Stimulated activated CD4-positive, alpha-beta T cell treated with anti-CD3 and anti-CD28 coated beads, Interleukin-4, amount 100 ng/mL, for 24 hours (primary cell): ENCODE results near the gene RNF166.

Experiments used
- DNase-seq: peaks from one replicate; pipeline ENCODE4 v3.0.0-alpha.2; 2020

Gene RNF166

DNA sequence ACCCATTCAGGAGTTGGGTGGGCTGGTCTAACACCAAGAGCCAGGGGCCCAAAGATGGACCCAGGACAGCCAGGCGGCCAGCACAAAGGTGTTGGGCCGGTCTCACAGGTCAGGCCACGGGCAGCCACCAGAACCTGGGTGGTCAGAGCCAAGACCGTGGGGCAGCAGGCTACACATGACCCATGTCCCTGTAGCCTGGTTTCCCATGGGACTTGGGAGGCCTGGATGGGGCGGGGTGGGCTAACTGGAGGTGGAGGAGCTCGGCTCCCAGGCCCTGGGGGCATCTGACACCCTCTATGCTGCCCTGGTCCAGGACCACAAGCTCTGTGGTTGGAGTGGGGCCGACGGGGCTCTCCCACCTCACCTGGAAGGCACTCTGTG lies 17.3 kb upstream of the RNF166 start:
- no peak for DNase-seq

DNA sequence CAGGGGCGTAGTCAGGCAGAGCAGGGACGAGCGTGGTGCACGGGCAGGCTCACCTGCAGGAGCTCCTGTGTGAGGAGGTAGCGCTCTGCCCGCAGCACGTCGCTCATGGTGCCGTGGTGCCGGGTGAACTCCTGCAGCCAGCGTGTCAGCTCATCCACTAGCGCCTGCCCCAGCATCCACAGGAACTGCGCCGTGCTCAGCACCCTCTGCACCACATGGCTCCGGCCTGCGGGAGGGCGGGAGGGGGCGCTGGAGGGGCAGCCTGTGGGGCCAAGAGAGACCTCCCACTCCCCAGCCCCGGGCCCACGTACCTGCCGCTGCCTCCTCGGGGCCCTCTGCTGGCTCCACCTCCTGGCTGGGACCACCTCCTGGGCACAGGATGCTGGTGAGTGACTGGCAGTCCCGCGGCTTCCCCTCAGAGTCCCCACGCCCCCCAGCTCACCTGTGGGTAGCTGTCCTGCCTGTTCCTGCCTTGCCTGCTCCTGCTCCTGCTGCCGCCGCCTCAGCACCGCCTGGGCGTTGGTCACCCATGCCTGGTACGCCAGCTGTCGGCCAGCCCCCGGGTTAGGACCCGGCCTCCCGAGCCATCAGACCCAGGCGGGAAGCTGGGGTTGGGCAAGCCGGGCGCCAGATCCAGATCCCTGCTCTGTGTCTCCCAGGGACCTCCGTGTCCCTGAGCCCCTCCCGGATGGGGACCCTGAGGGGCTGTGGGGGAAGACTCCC lies 16.7 kb upstream of the RNF166 start:
- no peak for DNase-seq

DNA sequence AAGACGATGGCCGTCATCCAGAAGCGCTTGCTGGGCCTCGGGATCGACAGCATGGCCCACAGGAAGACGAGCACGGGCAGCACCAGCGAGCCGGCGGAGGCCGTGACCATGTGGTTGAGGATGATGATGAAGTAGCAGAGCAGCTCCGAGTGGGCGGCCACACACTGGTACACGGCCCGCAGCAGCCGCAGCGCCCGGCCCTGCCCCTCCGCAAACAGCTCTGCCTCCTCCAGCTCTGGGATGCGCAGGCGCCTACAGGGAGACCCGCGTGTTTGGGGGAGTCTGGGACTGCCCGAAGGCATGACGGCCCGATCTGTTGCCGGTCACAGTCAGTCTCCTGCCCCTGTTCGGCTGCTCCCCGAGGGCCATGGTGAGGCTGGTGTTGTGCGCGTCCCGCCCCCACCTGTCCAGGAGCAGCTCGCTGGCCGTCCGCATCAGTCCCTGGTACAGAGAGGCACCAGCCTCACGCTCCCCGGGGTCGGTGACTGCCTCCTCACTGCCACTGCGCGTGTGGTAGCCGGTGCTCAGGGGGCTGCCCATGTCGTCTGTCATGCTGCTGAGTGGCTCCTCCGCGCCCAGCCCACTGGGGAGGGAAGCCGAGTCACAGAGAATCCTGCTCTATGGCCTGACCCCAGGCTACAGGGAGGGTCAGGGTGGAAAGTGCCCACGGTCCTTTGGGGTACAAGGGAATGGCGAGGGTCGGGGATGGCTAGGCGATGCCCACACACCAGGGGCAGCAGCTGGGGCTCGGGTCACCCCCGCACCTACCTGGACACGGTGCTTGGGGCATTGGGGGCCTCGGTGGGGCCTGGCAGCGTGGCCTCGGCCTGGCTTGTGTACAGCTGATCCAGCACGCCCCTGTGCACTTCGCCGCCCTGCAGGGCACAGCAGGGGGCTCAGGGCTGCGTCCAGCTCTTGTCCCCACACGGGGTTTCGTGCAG lies 15.9 kb upstream of the RNF166 start:
- no peak for DNase-seq

DNA sequence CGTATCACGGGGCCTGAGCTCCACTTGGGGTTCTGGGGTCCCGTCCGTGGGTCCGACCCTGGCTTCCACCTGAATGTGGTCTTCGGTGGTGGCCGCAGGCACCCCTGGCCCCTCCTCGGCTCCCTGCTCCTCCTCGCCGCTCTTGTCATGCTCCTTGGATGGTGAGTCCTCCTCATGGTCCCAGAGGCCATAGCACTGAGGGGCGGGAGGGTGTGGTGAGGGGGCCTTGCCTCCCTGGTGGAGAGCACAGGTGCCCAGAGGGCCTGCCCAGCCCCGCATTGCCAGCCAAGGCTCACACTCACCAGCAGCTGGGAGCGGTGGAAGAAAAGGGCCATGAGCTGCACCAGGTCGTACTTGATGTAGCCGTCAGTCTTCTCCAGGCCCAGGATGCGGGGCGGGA lies 15.0 kb upstream of the RNF166 start:
- no peak for DNase-seq

DNA sequence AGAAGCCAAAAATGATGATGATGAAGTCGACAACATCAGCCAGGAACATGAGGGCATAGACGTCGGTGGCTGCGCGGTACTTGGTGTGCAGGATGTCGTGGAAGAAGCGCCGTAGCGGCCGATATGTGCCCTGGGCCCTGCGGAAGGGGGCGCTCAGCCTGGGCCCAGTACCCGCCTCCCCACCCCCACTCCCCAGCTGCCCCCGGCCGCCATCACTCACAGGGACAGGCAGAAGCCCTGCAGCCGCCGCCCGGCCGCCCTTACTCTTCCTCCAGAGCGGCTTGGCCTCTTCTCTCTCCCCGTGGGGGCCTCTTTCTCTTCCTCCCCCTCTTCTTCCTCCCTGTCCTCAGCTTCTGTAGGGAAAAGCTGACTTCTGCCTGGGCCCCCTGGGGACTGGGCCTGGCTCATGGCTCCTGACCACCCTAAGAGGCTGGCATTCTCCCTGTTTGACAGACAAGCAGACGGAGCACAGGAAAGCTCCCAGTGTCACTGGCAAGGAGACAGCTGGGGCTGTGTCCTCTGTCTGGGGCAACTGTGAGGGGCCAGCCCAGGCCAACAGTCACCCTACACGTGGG lies 14.3 kb upstream of the RNF166 start:
- no peak for DNase-seq

DNA sequence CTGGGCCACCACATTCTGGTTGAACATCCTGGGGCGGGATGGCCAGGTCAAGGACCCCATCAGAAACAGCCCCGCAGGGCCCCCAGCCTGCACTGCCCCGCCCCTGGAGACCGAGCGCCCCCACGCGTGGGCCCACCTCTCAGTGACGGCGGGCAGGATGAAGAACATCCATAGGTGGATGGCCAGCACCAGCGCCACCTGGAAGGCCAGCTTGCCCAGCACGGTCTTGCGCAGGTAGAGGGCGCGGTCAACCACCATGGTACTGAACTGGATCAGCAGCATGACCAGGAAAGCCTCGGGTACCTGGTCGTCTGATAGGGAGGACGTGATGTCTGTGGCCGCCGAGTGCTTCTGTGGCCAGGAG lies 13.7 kb upstream of the RNF166 start:
- no peak for DNase-seq

DNA sequence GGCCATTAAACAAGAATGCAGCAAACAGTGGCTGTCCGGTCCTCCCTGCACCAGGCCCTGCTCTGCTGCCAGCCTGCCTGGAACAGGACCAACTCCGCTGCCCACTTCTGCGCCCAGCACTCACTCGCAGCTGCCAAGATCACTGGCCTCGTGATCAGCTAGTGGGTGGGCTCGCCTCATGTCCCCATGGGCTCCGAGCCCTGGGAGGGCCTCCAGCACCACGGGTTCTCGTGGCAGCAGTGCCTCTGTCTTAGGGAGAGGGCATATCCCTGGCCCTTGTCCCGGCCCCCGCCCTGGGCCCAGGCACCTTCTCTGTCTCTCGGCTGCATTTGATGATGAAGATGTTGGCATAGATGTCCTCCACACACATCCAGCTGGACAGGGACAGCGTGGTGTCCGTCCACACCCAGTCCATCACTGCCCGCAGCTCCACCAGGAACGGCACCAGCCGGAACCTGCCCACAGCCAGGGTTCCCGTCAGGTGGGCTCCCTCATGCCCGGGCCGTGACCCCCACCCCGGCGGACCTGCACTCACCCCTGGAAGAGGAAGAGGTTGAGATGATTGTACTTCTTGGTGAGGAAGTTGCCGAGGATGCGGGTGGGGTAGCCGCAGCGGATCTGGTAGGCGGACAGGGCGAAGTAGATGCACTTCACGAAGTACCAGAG lies 13.2 kb upstream of the RNF166 start:
- no peak for DNase-seq

DNA sequence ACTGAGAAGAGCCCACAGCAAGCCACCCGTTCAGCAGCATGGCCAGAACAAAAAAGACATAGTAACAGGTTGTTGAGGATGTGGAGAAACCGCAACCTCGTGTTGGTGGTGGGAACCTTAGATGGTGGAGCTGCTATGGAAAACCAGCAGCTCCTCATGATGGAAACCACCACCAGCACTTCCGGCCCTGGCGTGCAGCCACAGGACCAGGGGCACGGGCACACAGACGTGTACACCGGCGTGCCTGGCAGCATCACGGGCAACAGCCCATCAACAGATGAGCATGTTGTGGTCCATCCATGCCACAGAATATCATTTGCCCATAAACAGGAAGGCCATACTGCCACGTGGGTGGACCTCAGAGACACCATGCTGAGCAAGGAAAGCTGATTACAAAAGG lies 12.0 kb upstream of the RNF166 start:
- no peak for DNase-seq

DNA sequence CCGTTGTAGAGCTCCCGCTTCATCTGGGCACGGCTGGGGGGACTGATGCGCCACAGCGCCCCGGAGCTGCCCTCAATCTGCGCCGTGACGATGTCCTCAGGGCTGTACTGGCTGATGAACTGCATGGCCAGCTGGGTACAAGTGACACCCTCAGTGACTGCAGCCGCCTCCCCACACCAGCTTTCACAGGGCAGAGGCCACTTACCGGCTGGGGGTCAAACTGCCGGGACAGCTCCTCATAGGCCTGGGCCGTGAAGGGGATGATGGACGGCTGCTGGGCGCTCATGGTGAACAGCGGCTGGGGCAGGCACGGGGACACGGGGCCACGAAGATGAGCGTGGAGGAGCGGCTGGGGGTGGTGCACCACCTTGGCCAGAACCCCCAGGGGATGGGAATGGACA lies 10.4 kb upstream of the RNF166 start:
- no peak for DNase-seq

DNA sequence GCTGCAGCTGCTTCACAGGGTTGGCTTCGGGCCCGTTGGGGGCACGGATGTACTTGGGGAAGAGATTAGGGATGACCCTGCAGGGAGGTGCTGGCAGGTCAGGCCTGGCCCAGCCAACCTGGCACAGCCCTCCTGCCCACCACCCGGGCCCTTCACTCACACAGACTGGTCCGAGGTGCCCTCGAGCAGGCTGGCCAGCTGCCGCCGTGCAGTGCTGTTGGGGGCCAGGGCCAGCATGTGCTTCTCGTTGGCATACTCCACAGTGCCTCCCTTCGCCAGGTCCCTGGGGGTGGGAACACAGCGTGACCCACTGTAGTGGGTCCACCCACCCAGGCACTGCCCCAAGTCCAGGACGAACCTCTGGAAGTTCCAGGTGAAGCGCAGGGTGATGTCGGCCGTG lies 10.0 kb upstream of the RNF166 start:
- DNase-seq, result no peak

DNA sequence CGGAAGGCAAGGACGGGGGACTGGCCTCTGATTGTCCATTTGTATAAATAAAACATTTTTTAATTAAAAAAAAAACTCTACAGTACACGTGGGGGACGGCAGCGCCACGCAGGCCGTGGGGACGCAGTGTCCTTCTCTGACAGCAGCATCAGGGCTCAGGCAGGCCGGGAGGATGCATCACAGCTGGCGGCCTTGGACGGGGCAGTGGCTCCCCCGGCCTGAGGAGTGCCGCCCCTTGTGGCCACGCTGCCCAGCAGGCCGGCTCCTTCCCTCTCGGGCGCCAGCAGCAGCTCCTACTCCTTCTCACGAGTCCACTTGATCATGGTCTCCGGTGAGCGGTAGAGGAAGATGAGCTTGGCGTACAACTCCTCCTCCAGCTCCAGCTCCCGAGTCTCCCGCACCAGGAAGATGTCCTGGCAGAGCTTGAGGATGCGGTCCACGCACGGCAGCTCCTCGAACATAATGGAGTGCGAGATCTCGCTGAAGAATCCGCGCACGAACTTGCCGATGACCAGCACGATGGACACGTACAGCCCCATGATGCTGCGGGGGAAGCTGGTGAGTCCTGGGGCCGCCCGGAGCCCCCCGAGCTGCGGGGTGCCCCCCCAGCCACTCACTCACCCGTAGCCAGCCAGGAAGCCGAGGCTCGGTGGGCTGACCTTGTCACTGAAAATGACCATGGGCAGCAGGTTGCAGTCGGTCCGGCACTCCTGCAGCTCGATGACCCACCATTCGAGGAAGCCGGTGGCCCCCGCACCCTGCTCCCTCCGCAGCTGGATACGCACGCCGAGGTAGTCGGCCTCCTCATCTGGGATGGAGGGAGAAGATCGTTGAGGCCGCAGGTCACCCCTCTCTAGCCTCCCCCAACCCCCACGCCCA lies 9.3 kb upstream of the RNF166 start:
- DNase-seq, result no peak

DNA sequence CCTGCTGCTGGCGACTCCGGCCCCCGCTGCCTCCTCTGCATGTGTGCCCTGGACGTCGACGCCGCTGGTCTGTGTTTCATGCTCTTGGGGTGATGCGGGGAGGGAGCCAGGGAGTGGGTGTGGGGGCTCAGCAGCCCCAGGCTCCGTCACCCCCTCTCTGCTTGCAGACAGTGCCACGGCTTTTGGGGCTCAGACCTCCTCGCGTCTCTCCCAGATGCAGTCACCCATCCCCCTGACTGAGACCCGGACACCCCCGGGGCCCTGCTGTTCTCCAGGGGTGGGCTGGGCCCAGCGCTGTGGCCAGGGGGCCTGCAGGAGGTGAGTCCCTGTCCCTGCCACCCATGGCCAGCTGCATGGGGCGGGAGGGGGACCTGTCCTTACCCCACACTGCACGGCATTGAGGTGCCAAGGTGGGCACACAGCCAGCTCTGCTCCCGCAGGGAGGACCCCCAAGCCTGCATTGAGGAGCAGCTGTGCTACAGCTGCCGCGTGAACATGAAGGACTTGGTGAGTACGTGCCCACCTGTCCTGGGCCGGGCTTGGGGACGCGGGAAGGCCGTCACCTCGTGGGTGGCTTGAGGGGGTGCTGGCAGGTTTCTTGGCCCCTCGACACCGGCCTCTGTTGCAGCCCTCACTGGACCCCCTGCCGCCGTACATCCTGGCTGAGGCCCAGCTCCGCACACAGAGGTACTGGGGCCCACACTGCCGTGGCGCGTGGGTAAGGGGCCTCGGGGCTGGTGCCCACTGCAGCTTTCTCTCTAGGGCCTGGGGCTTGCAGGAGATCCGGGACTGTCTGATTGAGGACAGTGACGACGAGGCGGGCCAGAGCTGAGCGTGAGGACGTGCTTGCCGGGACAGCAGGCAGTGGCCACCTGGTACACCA lies 8.5 kb upstream of the RNF166 start:
- DNase-seq, result no peak

DNA sequence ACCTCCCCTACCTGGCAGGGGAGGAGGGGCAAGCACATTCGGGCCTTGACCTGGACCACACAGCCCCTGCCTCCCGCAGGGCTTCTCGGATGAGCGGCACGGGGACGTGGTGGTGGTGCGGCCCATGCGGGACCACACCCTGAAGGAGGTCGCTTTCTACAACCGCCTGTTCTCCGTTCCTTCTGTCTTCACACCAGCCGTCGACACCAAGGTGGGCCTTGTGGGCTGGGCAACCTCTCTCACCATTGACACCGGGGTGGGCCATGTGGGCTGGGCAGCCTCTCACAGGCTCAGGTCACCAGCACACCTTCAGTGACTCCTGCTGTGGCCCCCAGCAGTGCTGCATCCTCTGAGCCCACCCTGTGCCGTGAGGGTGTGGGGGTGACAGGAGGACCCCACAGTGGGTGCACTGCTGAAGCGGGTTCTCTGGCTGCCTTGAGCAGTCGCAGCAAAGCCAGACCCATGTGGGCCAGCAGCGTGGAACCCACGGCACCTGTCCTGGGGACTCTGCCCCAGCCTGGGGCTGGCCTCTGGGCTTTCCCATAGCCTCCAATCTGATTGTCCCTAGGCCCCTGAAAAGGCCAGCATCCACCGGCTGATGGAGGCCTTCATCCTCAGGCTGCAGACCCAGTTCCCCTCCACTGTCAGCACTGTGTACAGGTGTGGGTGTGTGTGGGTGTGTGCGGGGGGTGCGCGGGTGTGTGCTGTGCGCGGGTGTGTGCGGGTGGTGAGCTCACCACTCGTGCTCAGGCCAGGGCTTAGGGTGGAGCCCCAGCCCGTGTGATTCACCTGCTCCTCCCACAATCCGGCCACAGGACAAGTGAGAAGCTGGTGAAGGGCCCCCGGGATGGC lies 7.6 kb upstream of the RNF166 start:
- no peak for DNase-seq

DNA sequence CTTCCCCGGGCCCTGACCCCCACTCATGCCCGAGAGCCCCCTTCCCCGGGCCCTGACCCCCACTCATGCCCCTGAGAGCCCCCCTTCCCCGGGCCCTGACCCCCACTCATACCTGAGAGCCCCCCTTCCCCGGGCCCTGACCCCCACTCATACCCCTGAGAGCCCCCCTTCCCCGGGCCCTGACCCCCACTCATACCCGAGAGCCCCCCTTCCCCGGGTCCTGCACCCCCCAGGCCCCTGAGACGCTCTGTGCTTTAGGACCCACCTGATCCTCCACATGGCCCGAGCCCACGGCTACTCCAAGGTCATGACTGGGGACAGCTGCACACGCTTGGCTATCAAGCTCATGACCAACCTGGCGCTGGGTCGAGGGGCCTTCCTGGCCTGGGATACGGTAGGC lies 6.8 kb upstream of the RNF166 start:
- no peak for DNase-seq

DNA sequence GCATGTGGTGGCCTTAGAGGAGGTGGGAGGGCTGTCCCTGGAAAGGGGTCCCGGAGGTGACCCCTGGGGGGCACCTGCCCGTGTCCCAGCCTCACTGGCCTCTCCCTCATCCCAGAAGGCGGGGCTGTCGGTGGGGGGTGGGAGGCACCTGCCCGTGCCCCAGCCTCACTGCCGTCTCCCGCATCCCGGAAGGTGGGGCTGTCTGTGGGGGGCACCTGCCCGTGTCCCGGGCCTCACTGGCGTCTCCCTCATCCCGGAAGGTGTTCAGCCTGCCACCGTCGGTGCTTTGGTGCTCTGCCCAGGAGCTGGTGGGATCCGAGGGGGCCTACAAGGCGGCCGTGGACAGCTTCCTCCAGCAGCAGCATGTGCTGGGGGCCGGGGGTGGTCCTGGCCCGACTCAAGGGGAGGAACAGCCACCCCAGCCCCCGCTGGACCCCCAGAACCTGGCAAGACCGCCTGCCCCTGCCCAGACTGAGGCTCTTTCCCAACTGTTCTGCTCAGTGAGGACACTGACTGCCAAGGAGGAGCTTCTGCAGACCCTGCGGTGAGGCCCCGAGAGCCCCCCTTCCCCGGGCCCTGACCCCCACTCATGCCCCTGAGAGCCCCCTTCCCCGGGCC lies 6.3 kb upstream of the RNF166 start:
- DNase-seq, result no peak

DNA sequence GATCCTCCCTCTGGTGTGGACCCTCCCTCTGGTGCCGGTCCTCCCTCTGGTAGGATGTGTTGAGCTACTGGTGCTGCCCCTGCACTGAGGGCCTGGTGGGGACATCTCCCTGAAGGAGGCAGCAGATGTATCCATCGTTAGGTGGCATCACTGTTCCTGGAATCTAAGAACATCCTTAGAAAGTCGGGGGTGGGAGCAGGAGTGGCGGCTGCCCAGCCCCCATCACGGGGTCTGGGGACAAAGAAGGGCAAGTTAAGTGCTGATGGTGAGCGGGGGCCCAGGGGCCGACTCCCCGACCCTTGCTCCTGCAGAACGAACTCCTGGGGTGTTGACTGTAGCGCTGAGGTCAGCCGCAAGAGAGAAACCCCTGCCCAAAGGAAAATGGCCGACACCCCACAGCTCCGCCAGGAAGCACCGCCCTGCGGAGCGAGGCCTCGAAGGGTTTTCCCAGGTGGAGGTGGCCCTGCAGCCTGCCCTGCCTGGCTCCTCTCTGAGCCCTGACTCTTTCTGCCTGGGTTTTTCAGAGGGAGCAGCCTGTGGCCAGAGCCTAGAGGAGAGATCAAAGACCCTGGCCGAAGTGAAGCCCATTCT lies 5.6 kb upstream of the RNF166 start:
- no peak for DNase-seq

DNA sequence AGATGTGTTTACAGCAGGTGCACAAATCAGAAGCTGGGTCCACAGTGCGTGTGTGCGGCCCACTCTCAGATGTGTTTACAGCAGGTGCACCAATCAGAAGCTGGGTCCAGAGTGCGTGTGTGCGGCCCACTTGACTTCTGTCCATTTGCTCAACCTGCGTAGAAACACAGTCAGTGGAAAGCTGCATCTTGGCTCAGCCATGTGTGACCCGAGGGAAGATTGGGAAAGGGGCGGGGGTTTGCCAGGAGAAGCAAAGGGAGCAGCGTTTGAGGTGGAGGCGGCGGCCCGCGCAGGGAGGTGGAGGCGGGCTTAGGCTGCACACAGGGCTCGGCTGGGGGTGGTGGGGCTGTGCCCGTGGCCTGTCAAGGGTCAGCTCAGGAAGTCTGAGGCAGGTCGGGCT lies 4.3 kb upstream of the RNF166 start:
- DNase-seq, result no peak

DNA sequence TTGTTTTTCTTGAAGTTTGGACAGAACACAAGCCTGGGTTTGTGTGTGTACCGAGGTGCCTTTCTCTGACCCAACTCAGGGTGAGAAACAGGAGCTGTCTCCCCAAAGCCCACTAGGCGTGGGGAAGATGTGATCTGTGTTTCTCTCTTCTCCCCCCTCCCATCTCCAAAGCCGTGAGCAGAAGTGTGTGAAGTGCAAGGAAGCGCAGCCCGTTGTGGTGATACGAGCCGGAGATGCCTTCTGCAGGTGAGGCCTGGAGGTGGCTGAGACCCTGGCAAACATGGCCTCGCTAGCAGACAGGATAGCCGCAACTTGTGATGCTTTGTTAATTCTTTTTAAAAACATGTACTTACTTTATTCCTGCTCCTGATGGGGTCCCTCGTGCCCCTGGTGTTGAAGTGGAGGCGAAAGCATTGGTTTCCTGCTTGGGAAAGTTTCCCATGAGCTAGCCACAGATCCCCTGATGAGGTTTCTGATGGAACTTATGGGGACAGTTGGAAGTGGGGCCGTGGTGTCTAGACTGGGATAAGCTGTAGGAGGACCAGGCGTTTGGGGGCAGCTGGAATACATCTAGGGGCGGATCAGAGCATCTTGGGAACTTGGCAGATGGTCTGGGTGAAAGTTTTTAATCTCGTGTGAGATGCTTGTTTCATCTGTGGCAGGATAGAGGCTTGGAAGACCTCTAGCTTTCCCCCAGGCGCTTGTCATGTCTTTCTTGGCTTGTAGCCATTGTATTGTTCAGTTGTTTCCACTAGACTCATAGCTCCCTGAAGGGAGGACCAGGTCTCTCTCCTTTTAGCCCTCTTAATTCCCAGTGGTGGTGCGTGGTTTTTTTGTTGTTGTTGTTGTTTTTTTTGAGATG lies 988 bp upstream of the RNF166 start:
- no peak for DNase-seq

DNA sequence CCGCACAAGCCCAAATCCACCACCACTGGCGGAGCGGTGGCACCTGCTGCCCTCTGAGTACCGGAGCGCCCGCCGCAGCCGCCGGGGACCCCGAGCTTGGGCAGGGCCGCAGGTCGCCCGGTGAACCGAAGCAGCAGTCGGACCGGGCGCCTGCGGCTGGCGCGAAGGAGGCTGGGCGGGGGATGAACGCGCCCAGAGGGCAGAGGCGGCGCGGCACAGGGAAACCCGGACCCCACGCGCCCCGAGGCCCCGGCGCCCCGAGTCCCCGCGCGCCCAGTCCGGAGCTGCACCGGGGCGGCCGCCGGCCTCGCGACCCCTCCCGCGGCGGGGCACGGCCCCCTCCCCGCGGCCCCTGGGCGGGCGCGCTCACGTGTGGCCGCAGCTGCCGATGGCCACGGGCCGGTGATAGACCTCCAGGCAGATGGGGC lies 393 bp downstream of the RNF166 start:
- DNase-seq, result peak; percentile 17
